Vagina (tissue), 2 donors: ENCODE data around the gene COL28A1. TPM values are rescaled to one million over a fixed set of nuclear protein-coding genes. Genes with fewer than 3 reads are reported as not detected.

Experiments used
- DNase-seq, 2 donors: peaks; one replicate each; pipeline ENCODE4 v3.0.0-alpha.2; 2017; ENCODE audit errors: extremely low spot score in 2 of 2
- H3K27ac ChIP-seq: fragments of 200-600 bp; sonication (generic); one replicate; pipeline ENCODE4 v1.5.1; 2019
- H3K27me3 ChIP-seq: fragments of 200-600 bp; sonication (generic); one replicate; pipeline ENCODE4 v1.5.1; 2019
- H3K36me3 ChIP-seq, 2 donors: fragments of 200-600 bp; sonication (generic); one replicate each; pipeline ENCODE4 v1.5.1; 2017 to 2019
- H3K4me1 ChIP-seq: fragments of 200-600 bp; sonication (generic); one replicate; pipeline ENCODE4 v1.5.1; 2019
- H3K4me3 ChIP-seq, 2 donors: fragments of 200-600 bp; sonication (generic); 1 replicate in 1 of 2; 2 replicates in 1 of 2; pipeline ENCODE4 v1.5.1; 2016 to 2019
- H3K9me3 ChIP-seq: fragments of 200-600 bp; sonication (generic); one replicate; pipeline ENCODE4 v1.5.1; 2019
- CTCF ChIP-seq, 3 experiments: fragments of 450-650 bp in 2 of 3; fragments of 200-600 bp in 1 of 3; sonication (generic) in 1 of 3; IDR thresholded peaks; one replicate each; pipeline ENCODE4 v1.5.1; 2017 to 2019; ENCODE audit warnings: antibody characterized with exemption in 3 of 3, mild to moderate bottlenecking in 2 of 3, moderate library complexity in 2 of 3
- POLR2A ChIP-seq, 2 donors: fragments of 450-650 bp; IDR thresholded peaks; one replicate each; pipeline ENCODE4 v1.6.1; 2017; ENCODE audit warnings: antibody characterized with exemption in 2 of 2, mild to moderate bottlenecking in 2 of 2, moderate library complexity in 2 of 2
- POLR2AphosphoS5 ChIP-seq, 2 donors: sonication (generic); formaldehyde crosslinking; IDR thresholded peaks; one replicate each; pipeline ENCODE4 v1.9.0; 2017; ENCODE audit warnings: antibody characterized with exemption in 2 of 2, mild to moderate bottlenecking in 2 of 2, low read depth in 1 of 2; ENCODE audit not compliant: insufficient read depth in 1 of 2
- intact Hi-C: fragments of 100-400 bp; cut with DNase I; formaldehyde crosslinking; loops from one replicate; pipeline ENCODE4 v1.15.1; 2023
- total RNA-seq: library from RNA; depleted of rRNA; stranded (reverse); fragments of >200 nt; gene quantifications from one replicate; pipeline ENCODE4 v1.2.3, GENCODE V29; 2016

COL28A1 gene
- total RNA-seq, 1 donor from 2014 or later, result 5.4 TPM

- no peak for TF ChIP-seq POLR2A (IDR thresholded peaks at IDR 0.05)
- TF ChIP-seq CTCF (IDR thresholded peaks at IDR 0.05), result no peak
- no peak for TF ChIP-seq POLR2AphosphoS5 (IDR thresholded peaks at IDR 0.05; ENCODE audit: insufficient read depth in 1 of 2, low read depth in 1 of 2)
- Histone ChIP-seq H3K27me3 (no peaks in the 10 kb centered on the region), H3K4me1 (peaks cover 5% of the 10 kb centered on the region), H3K36me3 (no peaks in the 10 kb centered on the region), H3K4me3 (no peak overlapping the region), H3K27ac (no peak overlapping the region), H3K9me3 (no peaks in the 10 kb centered on the region)
- no peak for DNase-seq
- intact Hi-C loops, result no loop called here
Measured at GRCh38 chr7:7422641-7423040, 113.0 kb downstream of the COL28A1 start.

- no peak for TF ChIP-seq POLR2AphosphoS5 (IDR thresholded peaks at IDR 0.05; ENCODE audit: insufficient read depth in 1 of 2, low read depth in 1 of 2)
- no peak for TF ChIP-seq POLR2A (IDR thresholded peaks at IDR 0.05)
- no peak for TF ChIP-seq CTCF (IDR thresholded peaks at IDR 0.05)
- intact Hi-C loops, result no loop called here
- Histone ChIP-seq H3K27me3 (no peaks in the 10 kb centered on the region), H3K4me3 (no peak overlapping the region), H3K36me3 (no peaks in the 10 kb centered on the region), H3K27ac (no peak overlapping the region), H3K9me3 (no peaks in the 10 kb centered on the region), H3K4me1 (peaks cover 5% of the 10 kb centered on the region)
- no peak for DNase-seq
Measured at GRCh38 chr7:7421826-7422225, 113.8 kb downstream of the COL28A1 start.

- H3K36me3 ChIP-seq, result no peaks in the 10 kb centered on the region
- intact Hi-C loops, result no loop called here
- no peak overlapping the region for H3K4me3 ChIP-seq
- H3K4me1 ChIP-seq, result no peaks in the 10 kb centered on the region
- no peaks in the 10 kb centered on the region for H3K9me3 ChIP-seq
- no peak overlapping the region for H3K27ac ChIP-seq
- H3K27me3 ChIP-seq, result no peaks in the 10 kb centered on the region
- DNase-seq, result no peak
- TF ChIP-seq POLR2AphosphoS5 (IDR thresholded peaks at IDR 0.05; ENCODE audit: insufficient read depth in 1 of 2, low read depth in 1 of 2) (no peak), POLR2A (IDR thresholded peaks at IDR 0.05) (no peak), CTCF (IDR thresholded peaks at IDR 0.05) (no peak)
Measured at GRCh38 chr7:7418997-7419396, 116.7 kb downstream of the COL28A1 start.

GRCh38 chr7:7417851-7418250 is 117.8 kb downstream of the COL28A1 start:
- Histone ChIP-seq H3K9me3 (no peaks in the 10 kb centered on the region), H3K36me3 (no peaks in the 10 kb centered on the region), H3K27me3 (no peaks in the 10 kb centered on the region), H3K4me1 (no peaks in the 10 kb centered on the region), H3K27ac (no peak overlapping the region), H3K4me3 (no peak overlapping the region)
- no peak for DNase-seq
- no peak for TF ChIP-seq CTCF (IDR thresholded peaks at IDR 0.05)
- no peak for TF ChIP-seq POLR2A (IDR thresholded peaks at IDR 0.05)
- no peak for TF ChIP-seq POLR2AphosphoS5 (IDR thresholded peaks at IDR 0.05; ENCODE audit: insufficient read depth in 1 of 2, low read depth in 1 of 2)
- intact Hi-C loops, result no loop called here

GRCh38 chr7:7417414-7417813 is 118.3 kb downstream of the COL28A1 start:
- Histone ChIP-seq H3K27ac (no peak overlapping the region), H3K27me3 (no peaks in the 10 kb centered on the region), H3K36me3 (no peaks in the 10 kb centered on the region), H3K9me3 (no peaks in the 10 kb centered on the region), H3K4me1 (no peaks in the 10 kb centered on the region), H3K4me3 (no peak overlapping the region)
- TF ChIP-seq CTCF (IDR thresholded peaks at IDR 0.05) (no peak), POLR2AphosphoS5 (IDR thresholded peaks at IDR 0.05; ENCODE audit: insufficient read depth in 1 of 2, low read depth in 1 of 2) (no peak)
- no peak for DNase-seq
- intact Hi-C loops, result no loop called here
